ENCODE measurements around the gene ITGA8. TPM values are rescaled to one million over a fixed set of nuclear protein-coding genes. Genes with fewer than 3 reads are reported as not detected.

The ITGA8 gene
- total and polyA plus RNA-seq, 9 of the 15 experiments (the other 6 are each of a cell fraction or from before 2014, with no cell fraction given): 0.01 to 0.07 (median 0.04) TPM; not detected in 5

DNA sequence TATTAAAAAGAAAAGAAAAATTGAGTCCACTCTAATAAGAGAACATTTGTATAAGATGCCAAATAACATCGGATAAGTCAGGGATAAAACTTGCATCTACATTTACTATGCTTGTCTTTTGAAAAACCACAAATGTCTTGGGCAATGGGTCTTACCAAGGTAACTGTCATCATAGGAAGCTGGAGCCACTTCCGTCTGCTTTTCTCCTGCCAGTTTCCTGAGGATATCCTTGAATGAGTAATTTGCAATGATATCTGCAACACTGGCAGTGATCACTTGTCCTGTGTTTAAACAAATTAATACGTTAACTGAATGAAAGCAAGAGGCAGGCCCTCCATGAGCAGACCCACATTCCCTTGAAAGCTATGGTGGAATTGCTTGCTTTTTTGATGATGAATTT lies 47.3 kb downstream of the ITGA8 start:
- no TSS peak for BruUV-seq (replicated peaks)
- WGBS (ENCODE audit: insufficient coverage, low coverage, missing lambda C conversion rate): 12% methylated on average over 3 of the region's 3 CpGs

More for the DNA sequence above, 47.3 kb downstream of the ITGA8 start:
- Histone ChIP-seq H2AFZ (ENCODE audit: low read depth, low read length) (no peak overlapping the region), H3K27ac (ENCODE audit: extremely low read depth, low read depth, low read length) (no peak overlapping the region), H3K9ac (ENCODE audit: insufficient read depth in 1 of 2, low read depth in 2 of 2, low read length in 2 of 2) (no peak overlapping the region), H4K20me1 (replicated peaks; ENCODE audit: control insufficient read depth, insufficient read depth, low read length) (no peaks in the 10 kb centered on the region), H3K36me3 (ENCODE audit: control insufficient read depth, insufficient read depth, low read length) (no peaks in the 10 kb centered on the region), H3K27me3 (ENCODE audit: control insufficient read depth in 2 of 2, insufficient read depth in 2 of 2, low read length in 2 of 2) (peaks cover 0 to 4% of the 10 kb centered on the region in 2 experiments; a peak in 1 of 5 replicates), H3K9me3 (replicated peaks; ENCODE audit: control insufficient read depth, insufficient read depth, low read depth, low read length) (no peaks in the 10 kb centered on the region), H3K79me2 (ENCODE audit: control insufficient read depth, insufficient read depth, low read length) (no peaks in the 10 kb centered on the region), H3K4me3 (no peak overlapping the region), H3K9me1 (ENCODE audit: control insufficient read depth, insufficient read depth, low read length) (no peaks in the 10 kb centered on the region), H3K4me1 (replicated peaks in 1 of 2; ENCODE audit: control insufficient read depth in 2 of 2, insufficient read depth in 2 of 2, low read length in 2 of 2) (no peaks in the 10 kb centered on the region), H3K4me2 (ENCODE audit: insufficient read depth, low read length) (no peak overlapping the region)
- ATAC-seq (no peak), DNase-seq (ENCODE audit: extremely low read depth in 1 of 4, low spot score in 3 of 4) (no peak), FAIRE-seq (no peak)
- ChIA-PET POLR2A (interaction anchor here (1.3 to 1.4 kb wide), 2 partner anchors 11 to 14 kb away, joined by 3 read pairs; no protein-coding TSS in a partner anchor), CTCF (ENCODE audit: low intra/inter-chr PET ratio) (no interaction called here)
- intact Hi-C loops (cut with micrococcal nuclease) (no loop called here), in situ Hi-C loops (cut with MboI) (no loop called here)
- no peak for TF ChIP-seq POLR2A (conservative IDR thresholded peaks at IDR 0.05)
- no peak for TF ChIP-seq DNMT1 (IDR thresholded peaks at IDR 0.05)
- no peak for TF ChIP-seq BHLHE40 (IDR thresholded peaks at IDR 0.05; ENCODE audit: low read length)
- no peak for TF ChIP-seq ZNF551 (CRISPR knock-in tag; IDR thresholded peaks at IDR 0.05)
- TF ChIP-seq, protein P1, sequence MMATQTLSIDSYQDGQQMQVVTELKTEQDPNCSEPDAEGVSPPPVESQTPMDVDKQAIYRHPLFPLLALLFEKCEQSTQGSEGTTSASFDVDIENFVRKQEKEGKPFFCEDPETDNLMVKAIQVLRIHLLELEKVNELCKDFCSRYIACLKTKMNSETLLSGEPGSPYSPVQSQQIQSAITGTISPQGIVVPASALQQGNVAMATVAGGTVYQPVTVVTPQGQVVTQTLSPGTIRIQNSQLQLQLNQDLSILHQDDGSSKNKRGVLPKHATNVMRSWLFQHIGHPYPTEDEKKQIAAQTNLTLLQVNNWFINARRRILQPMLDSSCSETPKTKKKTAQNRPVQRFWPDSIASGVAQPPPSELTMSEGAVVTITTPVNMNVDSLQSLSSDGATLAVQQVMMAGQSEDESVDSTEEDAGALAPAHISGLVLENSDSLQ (IDR thresholded peaks at IDR 0.05): no peak
- TF ChIP-seq, protein P2, sequence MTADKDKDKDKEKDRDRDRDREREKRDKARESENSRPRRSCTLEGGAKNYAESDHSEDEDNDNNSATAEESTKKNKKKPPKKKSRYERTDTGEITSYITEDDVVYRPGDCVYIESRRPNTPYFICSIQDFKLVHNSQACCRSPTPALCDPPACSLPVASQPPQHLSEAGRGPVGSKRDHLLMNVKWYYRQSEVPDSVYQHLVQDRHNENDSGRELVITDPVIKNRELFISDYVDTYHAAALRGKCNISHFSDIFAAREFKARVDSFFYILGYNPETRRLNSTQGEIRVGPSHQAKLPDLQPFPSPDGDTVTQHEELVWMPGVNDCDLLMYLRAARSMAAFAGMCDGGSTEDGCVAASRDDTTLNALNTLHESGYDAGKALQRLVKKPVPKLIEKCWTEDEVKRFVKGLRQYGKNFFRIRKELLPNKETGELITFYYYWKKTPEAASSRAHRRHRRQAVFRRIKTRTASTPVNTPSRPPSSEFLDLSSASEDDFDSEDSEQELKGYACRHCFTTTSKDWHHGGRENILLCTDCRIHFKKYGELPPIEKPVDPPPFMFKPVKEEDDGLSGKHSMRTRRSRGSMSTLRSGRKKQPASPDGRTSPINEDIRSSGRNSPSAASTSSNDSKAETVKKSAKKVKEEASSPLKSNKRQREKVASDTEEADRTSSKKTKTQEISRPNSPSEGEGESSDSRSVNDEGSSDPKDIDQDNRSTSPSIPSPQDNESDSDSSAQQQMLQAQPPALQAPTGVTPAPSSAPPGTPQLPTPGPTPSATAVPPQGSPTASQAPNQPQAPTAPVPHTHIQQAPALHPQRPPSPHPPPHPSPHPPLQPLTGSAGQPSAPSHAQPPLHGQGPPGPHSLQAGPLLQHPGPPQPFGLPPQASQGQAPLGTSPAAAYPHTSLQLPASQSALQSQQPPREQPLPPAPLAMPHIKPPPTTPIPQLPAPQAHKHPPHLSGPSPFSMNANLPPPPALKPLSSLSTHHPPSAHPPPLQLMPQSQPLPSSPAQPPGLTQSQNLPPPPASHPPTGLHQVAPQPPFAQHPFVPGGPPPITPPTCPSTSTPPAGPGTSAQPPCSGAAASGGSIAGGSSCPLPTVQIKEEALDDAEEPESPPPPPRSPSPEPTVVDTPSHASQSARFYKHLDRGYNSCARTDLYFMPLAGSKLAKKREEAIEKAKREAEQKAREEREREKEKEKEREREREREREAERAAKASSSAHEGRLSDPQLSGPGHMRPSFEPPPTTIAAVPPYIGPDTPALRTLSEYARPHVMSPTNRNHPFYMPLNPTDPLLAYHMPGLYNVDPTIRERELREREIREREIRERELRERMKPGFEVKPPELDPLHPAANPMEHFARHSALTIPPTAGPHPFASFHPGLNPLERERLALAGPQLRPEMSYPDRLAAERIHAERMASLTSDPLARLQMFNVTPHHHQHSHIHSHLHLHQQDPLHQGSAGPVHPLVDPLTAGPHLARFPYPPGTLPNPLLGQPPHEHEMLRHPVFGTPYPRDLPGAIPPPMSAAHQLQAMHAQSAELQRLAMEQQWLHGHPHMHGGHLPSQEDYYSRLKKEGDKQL (CRISPR knock-in tag; IDR thresholded peaks at IDR 0.05; ENCODE audit: borderline replicate concordance): no peak
- no peak for TF ChIP-seq U2AF1 (optimal IDR thresholded peaks at IDR 0.05; ENCODE audit: low read depth, low read length)
- TF ChIP-seq SREBF1 (IDR thresholded peaks at IDR 0.05; ENCODE audit: borderline replicate concordance, low read depth, low read length): no peak
